Measurements from ENCODE around the gene ZPBP2. TPM values are rescaled to one million over a fixed set of nuclear protein-coding genes. Genes with fewer than 3 reads are reported as not detected.
"Not testable (repeated sequence)": the region's sequence is repeated elsewhere in the genome, so short reads cannot be mapped to it uniquely, and the experiment has no call there.

Gene ZPBP2
- total RNA-seq, 1 donor from 2014 or later = not detected

- Histone ChIP-seq H3K9me3 (no peaks in the 10 kb centered on the region), H3K27me3 (peaks cover 19% of the 10 kb centered on the region), H3K4me3 (no peak overlapping the region), H3K4me1 (no peaks in the 10 kb centered on the region), H3K27ac (no peak overlapping the region), H3K36me3 (no peaks in the 10 kb centered on the region)
- intact Hi-C loops (cut with DNase I) = no loop called here
- TF ChIP-seq, protein P1, sequence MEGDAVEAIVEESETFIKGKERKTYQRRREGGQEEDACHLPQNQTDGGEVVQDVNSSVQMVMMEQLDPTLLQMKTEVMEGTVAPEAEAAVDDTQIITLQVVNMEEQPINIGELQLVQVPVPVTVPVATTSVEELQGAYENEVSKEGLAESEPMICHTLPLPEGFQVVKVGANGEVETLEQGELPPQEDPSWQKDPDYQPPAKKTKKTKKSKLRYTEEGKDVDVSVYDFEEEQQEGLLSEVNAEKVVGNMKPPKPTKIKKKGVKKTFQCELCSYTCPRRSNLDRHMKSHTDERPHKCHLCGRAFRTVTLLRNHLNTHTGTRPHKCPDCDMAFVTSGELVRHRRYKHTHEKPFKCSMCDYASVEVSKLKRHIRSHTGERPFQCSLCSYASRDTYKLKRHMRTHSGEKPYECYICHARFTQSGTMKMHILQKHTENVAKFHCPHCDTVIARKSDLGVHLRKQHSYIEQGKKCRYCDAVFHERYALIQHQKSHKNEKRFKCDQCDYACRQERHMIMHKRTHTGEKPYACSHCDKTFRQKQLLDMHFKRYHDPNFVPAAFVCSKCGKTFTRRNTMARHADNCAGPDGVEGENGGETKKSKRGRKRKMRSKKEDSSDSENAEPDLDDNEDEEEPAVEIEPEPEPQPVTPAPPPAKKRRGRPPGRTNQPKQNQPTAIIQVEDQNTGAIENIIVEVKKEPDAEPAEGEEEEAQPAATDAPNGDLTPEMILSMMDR (IDR thresholded peaks at IDR 0.05) = no peak
- no peak for DNase-seq (ENCODE audit: low spot score in 2 of 2)
Observed at GRCh38 chr17:39868554-39868942, 546 bp downstream of the ZPBP2 start.

DNA sequence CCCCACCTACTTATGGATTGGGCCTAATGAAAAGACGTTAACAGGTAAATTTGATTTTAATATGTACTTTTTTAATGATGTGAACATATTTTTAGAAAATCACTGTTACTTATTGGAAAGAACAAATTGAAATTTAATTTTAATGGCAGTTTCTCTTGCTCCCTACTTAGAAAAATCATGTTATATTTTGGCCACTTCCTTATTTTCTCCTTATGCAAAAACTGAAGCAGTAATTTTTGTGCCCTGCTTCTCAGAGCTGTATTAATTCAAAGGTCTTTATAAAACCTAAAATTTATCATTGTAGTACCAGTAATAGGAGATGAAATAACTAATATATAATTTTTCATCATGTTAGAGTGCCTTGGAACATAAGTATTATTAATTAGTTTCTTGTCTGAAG is 2.8 kb downstream of the ZPBP2 start:
- H3K27me3 ChIP-seq = peaks cover 9% of the 10 kb centered on the region
- no peaks in the 10 kb centered on the region for H3K9me3 ChIP-seq
- intact Hi-C loops (cut with DNase I) = no loop called here
- no peak for DNase-seq (ENCODE audit: low spot score in 2 of 2)
- H3K27ac ChIP-seq = no peak overlapping the region
- no peaks in the 10 kb centered on the region for H3K36me3 ChIP-seq
- TF ChIP-seq, protein P1 (IDR thresholded peaks at IDR 0.05) = no peak
- no peak overlapping the region for H3K4me3 ChIP-seq
- H3K4me1 ChIP-seq = no peaks in the 10 kb centered on the region

- Histone ChIP-seq H3K27ac (no peak overlapping the region), H3K36me3 (no peaks in the 10 kb centered on the region), H3K27me3 (peaks cover 9% of the 10 kb centered on the region), H3K4me1 (no peaks in the 10 kb centered on the region), H3K9me3 (no peaks in the 10 kb centered on the region), H3K4me3 (no peak overlapping the region)
- TF ChIP-seq, protein P1 (IDR thresholded peaks at IDR 0.05) = no peak
- no peak for DNase-seq (ENCODE audit: low spot score in 2 of 2)
- intact Hi-C loops (cut with DNase I) = loop anchor here (1.0 kb wide), 1 partner anchor 108 kb away; the partner anchor contains the start of gene PSMD3
Observed at GRCh38 chr17:39871801-39872200, 3.8 kb downstream of the ZPBP2 start.

- Histone ChIP-seq H3K4me3 (no peak overlapping the region), H3K27ac (no peak overlapping the region), H3K27me3 (peaks cover 3% of the 10 kb centered on the region), H3K9me3 (no peaks in the 10 kb centered on the region), H3K36me3 (no peaks in the 10 kb centered on the region), H3K4me1 (no peaks in the 10 kb centered on the region)
- TF ChIP-seq, protein P1 (IDR thresholded peaks at IDR 0.05) = peak in 1 of 3 experiments; percentile 28
- DNase-seq (ENCODE audit: low spot score in 2 of 2) = no peak
- intact Hi-C loops (cut with DNase I) = loop anchor here (1.0 kb wide), 1 partner anchor 108 kb away; the partner anchor contains the start of gene PSMD3
Observed at GRCh38 chr17:39872751-39873150, 4.7 kb downstream of the ZPBP2 start.

DNA sequence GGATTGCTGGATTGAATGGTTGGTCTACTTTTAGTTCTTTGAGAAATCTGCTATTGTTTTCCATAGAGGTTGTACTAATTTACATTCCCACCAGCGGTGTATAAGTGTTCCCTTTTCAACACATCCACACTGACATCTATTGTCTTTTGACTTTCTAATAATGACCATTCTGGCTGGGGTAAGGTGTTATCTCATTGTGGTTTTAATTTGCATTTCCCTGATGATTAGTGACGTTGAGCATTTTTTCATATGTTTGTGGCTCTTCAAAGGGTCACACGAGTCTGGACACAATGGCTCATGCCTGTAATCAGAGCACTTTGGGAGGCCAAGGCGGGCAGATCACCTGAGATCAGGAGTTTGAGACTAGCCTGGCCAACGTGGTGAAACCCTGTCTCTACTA is 18.1 kb downstream of the ZPBP2 start:
- H3K4me3 ChIP-seq; H3K4me1 ChIP-seq; intact Hi-C loops (cut with DNase I); H3K27ac ChIP-seq; H3K9me3 ChIP-seq; DNase-seq (ENCODE audit: low spot score in 2 of 2); H3K36me3 ChIP-seq; H3K27me3 ChIP-seq: not testable (repeated sequence)

- H3K27ac ChIP-seq = no peak overlapping the region
- no peak for DNase-seq (ENCODE audit: low spot score in 2 of 2)
- no peaks in the 10 kb centered on the region for H3K4me1 ChIP-seq
- intact Hi-C loops (cut with DNase I) = no loop called here
- no peaks in the 10 kb centered on the region for H3K9me3 ChIP-seq
- H3K27me3 ChIP-seq = no peaks in the 10 kb centered on the region
- H3K36me3 ChIP-seq = no peaks in the 10 kb centered on the region
- no peak overlapping the region for H3K4me3 ChIP-seq
- TF ChIP-seq, protein P1 (IDR thresholded peaks at IDR 0.05) = no peak
Observed at GRCh38 chr17:39887078-39887477, 19.1 kb downstream of the ZPBP2 start.
